ENCODE results near the gene TTC33.
"Not testable (repeated sequence)": the region's sequence is repeated elsewhere in the genome, so short reads cannot be mapped to it uniquely, and the experiment has no call there.

The TTC33 gene

DNA sequence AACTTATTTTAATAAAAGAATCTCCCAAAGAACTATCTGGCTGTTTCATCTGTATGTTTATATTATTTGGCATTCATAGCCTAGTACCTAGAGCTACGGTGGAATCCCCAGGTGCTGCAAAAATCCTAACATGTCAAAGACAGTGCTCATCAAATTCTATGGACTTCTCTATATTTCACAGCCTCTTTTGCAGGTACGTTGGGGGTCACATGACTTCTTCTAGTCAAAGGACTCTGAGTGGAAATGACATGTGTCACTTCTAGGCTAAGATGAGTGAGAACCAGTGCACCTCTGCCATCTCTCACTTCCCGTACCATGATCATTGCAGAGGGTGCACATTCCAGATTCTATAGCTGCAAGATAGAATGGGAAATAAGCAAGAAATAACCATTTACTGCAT is 148.6 kb downstream of the TTC33 start:
- DNase-seq (ENCODE audit: low read depth), result no peak

DNA sequence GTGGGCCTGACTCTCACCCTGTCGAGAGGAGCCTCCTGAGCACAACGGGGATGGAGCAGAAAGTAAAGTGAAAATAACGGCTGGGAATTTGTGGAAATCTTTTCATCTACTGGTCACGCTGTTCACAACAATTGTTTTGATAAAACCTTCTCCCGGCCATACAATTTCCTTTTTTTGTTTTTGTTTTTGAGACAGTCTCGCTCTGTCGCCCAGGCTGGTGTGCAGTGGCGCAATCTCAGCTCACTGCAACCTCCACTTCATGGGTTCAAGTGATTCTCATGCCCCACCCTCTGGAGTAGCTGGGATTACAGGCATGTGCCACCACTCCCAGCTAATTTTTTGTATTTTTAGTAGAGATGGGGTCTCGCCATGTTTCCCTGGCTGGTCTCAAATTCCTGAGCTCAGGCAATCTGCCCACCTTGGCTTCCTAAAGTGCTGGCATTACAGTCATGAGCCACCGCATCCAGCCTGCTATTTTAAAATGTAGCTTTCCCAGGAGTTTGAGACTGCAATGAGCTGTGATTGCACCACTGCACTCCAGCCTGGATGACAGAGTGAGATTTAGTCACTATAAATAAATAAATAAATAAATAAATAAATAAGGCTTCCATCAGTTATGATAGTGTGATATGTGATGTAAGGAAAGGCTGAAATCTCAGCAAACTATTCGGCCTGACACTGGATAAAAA is 149.5 kb downstream of the TTC33 start:
- DNase-seq (ENCODE audit: low read depth), result no peak

DNA sequence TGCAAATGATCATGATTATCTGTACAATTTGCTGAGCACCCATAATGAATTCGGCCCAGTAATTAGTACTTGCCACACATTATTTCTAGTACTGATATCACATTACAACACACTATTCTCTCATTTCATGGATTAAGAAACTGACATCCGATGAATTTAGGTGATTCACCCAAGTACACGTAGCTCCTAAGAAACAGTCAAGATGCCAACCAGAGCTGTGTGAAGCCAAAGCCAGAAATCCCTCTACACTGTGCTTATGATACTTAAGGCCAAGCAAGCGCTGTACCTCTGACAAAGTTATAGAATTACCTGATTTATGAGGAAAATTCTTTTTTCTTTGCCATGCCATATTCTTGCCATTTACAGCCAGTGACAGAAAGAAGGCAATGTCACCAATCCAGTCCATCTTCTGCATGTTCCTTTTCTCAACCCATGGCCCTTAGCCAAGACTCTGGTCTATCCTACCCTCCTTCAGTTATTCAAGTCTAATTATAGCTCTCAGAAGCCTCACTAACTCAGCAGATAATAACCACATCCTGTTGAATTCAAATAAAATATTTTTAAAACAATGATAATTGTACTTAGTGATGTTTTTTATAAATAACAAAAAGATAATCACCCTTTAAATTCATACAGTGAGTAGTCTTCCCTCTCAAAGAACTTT is 150.3 kb downstream of the TTC33 start:
- no peak for DNase-seq (ENCODE audit: low read depth)

DNA sequence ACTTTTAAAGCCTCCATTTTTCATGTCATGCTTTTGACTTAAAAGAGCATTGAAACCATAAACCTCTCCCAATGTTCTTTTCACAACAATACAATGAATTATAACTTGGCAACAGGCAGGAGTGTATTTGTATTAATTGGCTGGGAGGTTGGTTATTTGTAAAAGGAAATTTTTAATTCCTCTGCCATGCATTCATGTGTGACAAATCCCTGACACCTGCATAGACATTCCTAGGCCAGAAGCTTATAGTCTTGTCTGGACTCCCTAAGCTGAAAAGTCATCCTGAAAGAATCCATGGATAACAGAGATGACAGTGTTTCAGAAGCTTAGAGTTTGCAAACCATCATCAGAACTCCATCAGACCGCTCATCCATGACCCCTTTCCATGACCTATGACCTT is 152.4 kb downstream of the TTC33 start:
- no peak for DNase-seq (ENCODE audit: low read depth)

DNA sequence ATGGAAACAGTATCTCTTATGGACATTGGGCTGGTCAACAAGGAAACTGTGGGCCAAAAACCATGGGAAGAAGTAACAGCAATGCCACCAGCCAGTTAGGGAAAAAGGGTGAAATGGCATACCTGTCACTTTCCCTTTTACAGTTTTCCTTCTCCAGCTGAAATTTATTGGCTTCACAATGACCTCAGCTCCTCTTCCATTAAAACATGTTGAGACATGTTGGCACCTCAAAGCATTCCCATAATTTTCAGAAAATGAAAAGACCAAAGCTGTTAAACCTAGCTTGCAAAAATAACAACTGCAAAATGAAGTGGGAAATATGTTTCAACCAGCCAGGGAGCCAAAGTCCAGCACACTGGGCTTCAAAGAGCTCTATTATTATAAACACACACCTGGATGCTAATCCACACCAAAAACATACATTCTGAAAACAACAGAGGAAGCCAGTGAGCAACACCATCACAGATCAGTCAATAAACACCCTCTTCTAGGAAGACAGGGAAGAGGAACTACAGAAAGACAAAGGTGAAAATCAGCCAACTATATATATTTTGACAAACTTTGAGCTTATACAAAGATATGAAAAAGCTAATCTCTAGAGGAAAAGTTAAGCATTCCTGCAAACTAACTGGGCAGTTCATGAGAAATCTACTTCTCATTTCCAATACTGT is 154.4 kb downstream of the TTC33 start:
- DNase-seq (ENCODE audit: low read depth), result no peak

DNA sequence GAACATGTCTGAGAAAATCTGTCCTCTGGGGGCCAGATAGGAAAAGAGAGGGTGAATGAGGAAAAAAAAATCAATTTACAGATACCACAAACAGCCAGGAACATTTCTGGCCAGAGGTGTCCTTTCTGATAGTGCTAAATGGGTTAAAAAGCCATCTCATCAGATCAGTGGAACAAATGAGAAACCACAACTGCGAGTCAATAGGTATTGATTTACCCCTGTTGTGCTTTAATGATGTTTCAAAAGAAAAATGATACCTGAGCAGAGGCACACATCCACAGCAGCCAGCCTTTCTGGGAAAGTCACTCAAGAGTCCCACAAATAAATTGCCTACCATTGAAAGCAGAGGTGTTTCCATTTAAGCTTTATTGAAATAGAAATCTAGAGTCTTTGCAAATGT is 155.4 kb downstream of the TTC33 start:
- DNase-seq (ENCODE audit: low read depth), result no peak

DNA sequence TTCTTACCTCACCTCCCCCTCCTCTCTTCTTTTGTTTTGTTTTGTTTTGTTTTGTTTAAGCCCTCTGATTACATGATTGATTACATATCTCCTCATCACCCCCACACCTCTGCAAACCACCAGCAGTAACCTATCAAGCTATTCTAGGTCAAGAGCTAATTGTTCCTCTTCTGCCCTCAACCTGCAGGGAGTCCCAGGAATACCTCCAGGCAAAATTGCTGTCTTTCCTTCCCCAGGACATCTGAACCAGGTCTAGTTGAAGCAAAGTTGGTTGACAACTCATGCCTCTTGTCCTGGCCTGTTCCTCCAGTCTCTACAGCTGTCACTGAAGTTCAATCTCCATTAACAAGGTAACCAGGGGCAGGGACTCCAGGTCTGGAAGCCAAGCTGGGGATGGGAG is 156.1 kb downstream of the TTC33 start:
- no peak for DNase-seq (ENCODE audit: low read depth)

DNA sequence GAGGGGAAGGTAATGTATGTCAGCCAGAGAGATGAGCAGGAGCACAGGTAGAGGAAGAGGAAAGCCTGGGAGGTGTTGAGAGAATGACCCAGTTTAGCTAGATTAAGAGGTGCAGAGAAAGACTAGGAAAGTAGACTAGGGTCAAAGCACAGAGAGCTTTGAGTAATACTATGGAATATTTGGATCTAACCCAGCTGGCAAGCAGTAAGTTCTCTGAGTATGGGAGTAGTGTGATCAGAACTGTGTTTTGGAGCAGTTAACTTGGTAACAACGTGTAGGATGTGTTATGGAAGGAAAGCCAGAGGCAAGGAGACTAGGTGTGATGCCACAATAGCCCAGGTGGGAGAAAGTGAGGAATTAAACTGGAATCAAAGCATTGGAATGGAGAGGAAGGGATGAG is 160.9 kb downstream of the TTC33 start:
- no peak for DNase-seq (ENCODE audit: low read depth)

DNA sequence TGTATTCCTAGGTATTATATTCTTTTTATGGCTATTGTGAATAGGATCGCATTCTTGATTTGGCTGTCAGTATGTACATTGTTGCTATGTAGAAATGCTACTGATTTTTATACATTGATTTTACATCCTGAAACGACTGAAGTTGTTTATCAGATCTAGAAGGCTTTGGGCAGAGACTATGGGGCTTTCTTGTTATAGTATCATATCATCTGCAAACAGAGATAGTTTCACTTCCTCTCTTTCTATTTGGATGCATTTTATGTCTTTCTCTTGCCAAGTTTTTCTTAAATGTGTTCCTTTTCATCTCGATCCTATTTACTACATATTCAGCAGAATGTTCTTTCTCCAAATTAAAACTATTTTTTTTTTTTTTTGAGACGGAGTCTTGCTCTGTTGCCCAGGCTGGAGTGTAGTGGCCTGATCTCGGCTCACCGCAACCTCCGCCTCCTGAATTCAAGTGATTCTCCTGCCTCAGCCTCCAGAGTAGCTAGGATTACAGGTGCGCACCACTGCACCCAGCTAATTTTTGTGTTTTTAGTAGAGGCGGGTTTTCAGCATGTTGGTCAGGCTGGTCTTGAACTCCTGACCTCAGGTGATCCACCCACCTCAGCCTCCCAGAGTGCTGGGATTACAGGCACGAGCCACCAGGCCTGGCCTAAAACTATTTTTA is 163.9 kb downstream of the TTC33 start:
- DNase-seq (ENCODE audit: low read depth), result not testable (repeated sequence)

DNA sequence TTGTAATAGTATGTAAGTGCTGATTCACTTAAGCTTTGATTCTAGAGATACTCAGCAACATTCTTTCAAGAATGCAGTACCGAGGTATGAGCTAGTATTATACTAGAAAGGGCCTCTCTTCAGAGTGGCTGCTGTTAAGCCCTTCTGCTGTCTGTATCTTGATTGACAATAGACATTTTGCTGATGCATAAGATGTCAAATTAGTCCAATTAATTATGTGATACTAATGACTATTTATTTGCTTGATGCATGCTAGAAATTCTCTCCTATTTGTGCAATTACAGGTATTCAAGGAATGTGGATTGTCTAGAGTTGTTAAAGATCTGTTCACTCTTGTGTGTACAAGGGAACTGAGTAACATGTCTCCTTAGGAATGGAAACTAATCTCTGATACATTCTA is 168.4 kb downstream of the TTC33 start:
- no peak for DNase-seq (ENCODE audit: low read depth)

DNA sequence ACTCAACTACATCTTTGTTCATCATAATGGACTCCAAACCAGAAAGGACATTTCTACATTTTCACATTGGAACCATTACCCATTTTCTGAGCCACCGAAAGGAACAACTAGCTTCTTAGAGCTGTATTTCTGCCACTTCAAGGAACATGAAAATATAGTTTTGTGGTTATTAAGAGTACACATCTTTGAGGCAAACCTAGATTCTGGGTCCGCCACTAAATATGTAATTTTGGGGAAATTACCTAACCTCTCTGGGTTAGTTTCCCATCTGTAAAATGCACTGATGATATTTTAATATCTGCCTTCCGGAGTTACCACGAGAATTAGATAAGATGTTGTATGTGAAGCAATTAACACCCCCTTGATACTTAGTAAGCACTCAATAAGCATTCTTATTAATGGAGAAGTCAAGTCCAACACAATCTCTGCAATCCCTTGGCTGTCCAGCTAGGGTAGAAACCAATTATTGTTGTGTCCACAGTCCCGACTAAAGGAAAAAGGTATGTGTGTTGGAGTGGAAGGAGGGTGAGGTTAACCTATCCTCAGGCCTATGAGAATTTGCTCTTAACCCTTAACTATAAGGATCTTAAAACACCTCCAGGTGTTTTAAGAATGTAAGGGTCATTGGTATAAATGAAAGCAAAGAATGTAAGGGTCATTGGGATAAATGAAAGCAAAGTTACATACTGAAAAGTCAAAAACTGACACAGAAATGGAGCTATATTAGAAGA is 170.1 kb downstream of the TTC33 start:
- DNase-seq (ENCODE audit: low read depth), result no peak

DNA sequence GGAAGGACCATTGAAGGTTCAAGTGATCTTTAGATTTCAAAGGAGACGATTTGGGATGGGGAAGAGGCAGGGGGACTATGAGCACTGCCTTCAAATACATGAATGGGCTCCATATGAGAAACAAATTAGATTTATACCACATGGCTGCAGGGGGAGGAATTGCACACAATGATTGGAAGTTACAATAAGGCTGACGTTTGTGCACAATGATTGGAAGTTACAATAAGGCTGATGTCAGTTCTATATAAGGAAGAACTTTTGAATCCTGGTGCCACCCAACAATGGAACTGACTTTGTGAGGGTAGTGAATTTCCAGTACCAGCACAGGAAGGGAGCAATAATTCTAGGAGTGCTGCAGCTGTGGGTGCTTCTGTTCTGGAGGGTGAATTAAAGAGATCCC is 171.7 kb downstream of the TTC33 start:
- no peak for DNase-seq (ENCODE audit: low read depth)

DNA sequence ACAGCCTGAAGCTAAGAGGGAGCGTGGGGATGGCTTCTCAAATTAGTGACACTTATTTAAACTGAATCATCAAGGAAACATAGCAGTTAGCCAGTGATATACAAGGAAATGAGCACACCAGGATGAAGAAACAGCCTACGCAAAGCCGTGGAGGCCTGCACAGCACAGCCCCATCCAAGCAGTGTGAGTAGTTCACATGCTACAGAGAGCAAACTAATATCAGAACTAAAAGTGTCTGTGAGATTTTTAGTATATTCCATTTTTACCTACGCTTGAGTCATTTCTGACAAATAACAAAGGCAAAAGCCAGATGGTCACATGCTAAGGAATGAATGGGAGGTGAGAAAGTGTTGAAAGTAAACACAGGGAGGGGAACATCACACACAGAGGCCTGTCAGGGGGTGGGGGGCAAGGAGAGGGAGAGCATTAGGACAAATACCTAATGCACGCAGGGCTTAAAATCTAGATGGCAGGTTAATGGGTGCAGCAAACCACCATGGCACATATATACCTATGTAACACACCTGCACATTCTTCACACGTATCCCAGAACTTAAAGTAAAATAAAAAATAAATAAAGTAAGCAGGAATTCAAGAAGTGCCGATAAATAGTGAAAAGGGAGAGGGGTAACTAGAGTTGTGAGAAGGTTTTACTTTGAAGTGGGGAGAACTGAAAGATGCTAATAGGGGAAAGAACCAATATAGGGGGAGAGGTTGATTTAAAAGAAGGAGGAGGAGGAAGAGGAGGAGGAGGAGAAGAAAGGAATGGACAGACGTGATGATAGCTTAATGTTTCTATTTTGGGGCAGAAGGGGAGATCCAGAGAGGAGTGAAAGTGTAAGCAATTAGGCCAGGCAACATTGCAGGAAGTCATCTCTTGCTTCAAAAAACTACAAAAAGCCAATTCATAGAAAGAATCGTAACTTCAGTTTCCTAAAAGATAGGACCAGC is 177.0 kb downstream of the TTC33 start:
- DNase-seq (ENCODE audit: low read depth), result no peak

DNA sequence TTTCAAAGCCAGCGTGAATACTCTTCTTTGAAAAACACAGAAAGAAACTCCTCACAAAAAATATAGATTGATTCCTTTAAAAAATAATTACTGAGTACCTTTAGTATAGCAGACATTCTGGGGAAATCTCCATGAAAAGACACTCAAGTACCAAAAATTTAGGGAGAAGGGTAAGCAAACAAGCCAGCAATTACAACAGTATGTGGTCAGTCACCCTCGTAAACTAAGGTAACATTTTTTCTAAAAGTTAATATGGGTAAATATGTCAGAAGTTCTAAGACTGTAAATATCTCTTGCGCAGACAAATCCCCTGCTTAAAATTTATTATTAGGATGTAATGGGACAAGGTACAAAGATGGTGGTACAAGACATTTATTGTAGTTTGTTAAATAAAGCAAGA is 178.0 kb downstream of the TTC33 start:
- DNase-seq (ENCODE audit: low read depth), result no peak

DNA sequence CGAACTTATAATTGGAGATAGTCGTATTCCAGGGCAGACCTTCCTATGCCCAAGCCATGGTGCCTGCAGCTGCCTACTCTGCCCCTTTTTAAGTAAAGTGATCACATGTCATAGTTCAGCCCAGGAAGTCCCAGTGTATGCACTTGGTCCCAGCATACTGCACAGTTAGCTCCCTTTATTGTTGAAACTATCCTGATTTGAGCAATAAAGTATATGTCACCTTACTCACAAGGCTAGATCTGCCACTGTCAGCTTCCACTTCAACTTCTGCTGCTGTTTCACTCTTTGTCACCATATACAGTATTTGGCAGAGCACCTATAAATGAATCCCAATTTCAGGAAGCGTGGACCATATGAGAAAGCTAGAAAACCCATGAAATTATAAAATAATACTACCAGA is 179.8 kb downstream of the TTC33 start:
- no peak for DNase-seq (ENCODE audit: low read depth)

DNA sequence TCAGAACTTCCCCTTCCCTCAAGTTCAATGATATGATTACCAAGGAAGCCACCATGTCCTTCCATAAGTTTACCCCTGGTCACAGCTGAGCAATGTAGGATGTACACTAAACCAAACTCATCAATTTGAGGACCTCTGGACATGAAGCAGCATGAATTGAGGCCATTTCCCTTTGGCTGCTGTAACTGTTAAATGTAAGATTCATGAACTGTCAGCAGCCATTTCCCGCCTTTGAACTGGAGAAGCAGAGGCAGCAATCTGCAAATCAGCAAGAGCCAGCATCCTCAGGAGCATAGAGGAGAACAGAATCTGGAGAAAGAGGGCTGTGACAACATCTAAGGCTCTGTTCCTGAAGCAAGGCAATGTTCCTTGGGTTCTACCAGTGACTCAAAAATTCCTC is 180.3 kb downstream of the TTC33 start:
- no peak for DNase-seq (ENCODE audit: low read depth)

DNA sequence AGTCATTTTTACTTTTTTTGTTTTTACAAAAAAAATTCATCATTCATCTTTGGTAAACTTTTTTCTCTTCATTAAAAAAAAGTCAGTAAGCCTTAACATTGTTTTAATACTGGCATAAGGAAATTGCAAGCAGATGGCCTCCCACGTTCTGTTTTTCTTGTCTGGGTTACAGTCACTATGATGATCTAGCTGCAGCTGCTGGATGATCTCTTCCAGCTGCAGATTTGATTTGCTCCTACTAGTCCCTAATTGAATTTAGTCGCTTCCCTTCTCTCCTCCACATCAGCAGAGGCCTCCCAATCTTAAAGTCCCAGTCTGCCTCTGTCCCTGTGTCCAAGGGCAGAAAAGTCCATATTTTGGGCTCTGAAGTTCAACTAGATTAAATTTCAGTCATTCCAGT is 182.8 kb downstream of the TTC33 start:
- no peak for DNase-seq (ENCODE audit: low read depth)

DNA sequence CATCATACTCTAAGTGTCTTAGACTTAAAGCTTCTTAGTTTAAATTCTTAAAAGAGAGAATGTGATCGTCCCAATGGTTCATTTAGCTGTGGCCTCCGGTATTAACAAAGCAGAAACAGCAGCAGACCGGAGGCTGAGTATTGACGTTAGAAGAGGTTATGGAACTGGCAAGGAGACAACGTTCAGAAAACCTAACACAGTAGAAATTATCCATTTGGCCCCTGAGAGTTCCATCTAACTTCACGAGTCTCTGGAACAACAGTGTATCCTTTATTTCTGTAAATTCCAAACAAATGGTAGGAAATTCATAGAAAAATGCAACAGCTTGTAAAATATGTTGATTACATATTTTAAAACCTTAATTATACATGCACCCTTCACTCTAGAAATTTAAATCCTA is 183.4 kb downstream of the TTC33 start:
- no peak for DNase-seq (ENCODE audit: low read depth)

DNA sequence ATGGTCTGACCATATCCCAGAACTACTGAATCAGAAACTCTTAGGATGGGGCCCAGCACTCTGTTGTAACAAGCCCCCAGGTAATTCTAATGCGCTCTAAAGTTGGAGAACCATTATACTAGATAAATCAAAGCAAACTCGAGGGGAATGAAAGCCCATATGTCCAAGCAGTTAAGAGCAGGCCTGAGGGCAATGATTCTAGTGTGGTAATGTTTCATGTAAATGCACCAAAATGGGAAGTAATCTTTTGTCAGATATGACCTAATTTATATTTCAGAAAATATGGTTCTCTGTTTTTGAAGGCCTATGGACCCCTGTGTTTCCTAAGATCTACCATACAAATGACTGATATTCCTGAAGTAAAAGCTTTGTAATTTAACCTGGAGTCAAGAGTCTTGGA is 184.0 kb downstream of the TTC33 start:
- DNase-seq (ENCODE audit: low read depth), result no peak

DNA sequence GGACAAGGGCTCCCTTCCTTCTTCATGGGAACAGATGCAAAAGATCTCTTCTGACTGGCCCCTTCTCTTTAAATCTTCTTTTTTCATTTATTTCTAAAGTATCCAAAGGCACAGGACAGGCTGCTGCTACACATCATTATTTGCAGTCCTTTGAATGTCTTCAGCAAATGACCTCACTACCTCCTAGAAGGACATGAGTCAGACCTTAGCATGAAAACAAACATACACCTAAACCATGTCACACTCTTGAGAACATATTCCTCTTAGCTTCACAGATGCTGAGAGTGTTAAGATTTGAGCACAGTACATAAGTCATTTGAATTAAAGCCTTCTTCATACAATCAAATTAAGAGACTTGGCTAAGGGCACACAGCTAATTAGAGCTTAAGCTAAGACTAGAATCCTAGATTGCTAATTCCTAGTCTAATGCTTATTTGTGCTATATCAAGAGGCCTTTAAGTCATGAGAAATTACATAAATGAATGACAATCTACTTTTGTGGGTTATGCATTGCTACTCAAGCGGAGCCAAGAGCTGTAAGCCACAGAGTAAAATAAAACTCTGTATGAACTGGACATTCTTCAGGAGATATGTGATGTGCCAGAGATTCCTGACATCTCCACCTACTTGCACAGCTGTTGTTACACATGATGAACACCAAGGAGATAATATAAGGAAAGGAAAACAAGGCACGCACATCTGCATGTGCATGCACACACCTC is 185.2 kb downstream of the TTC33 start:
- no peak for DNase-seq (ENCODE audit: low read depth)
